Duodenal mucosa (tissue), 2 donors: ENCODE results near the gene UTS2.

Experiments
- H3K27ac ChIP-seq: one replicate; pipeline ENCODE4 v1.7.0; 2013; ENCODE audit warnings: low read depth, low read length
- H3K27me3 ChIP-seq, 2 donors: one replicate each; pipeline ENCODE4 v1.7.0; 2013; ENCODE audit warnings: low read length in 2 of 2, control low read depth in 1 of 2; ENCODE audit not compliant: insufficient read depth in 2 of 2, control insufficient read depth in 1 of 2
- H3K36me3 ChIP-seq, 2 donors: one replicate each; pipeline ENCODE4 v1.7.0; 2013; ENCODE audit warnings: low read length in 2 of 2, control low read depth in 1 of 2; ENCODE audit not compliant: insufficient read depth in 2 of 2, control insufficient read depth in 1 of 2
- H3K4me1 ChIP-seq, 2 donors: one replicate each; pipeline ENCODE4 v1.7.0; 2013; ENCODE audit warnings: low read length in 2 of 2, control low read depth in 1 of 2; ENCODE audit not compliant: insufficient read depth in 2 of 2, control insufficient read depth in 1 of 2
- H3K4me3 ChIP-seq, 2 donors: one replicate each; pipeline ENCODE4 v1.7.0; 2013; ENCODE audit warnings: low read length in 2 of 2, low read depth in 1 of 2
- H3K9ac ChIP-seq, 2 donors: one replicate each; pipeline ENCODE4 v1.7.0; 2013; ENCODE audit warnings: low read length in 2 of 2, low read depth in 1 of 2
- H3K9me3 ChIP-seq, 2 donors: one replicate each; pipeline ENCODE4 v1.7.0; 2013; ENCODE audit warnings: low read length in 2 of 2, control low read depth in 1 of 2; ENCODE audit not compliant: control insufficient read depth in 1 of 2

The UTS2 gene

DNA sequence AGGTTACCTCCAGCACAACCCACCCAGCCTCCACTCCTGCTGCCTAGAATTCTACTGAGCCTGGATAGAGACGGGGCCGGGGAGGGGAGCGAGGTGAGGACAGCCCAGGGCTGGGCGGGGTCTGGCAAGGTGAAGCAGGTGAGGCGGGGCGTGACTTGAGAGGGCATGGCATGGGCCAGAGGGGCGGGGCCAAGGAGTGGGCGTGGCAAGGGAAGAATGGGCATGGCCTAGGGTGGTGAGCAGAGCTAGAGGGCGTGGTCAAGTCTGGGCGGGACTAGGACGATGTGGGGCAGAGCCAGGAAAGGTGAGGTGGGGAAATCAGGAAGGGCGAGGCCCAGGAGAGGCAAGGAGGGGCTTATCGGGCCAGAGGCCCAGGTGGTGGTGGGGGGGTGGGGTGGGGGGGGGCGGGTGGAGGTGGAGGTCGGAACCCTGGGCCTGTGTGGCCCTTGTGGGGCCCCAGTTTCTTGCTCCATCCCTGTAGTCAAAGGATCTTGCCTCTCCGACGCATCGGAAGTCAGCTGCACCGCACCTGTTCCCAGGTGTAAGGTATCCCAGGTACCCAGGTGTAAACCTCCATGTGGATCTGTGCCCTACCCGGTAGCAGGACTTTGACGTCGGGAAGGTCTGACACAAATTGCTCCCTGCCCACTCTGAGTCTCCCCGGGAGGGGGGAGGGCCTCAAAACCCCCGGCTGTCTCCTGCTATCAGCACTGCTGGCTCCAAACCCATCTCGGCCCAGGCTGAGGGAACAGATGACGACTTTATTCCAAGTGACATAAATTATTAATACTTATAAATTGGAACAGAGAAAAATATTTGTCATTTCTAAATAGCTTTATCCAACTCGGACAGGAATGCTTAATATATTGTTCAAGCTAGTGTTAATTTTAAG is 32.9 kb upstream of the UTS2 start:
- Histone ChIP-seq H3K9me3 (no peaks in the 10 kb centered on the region), H3K4me3 (peak overlapping the region; percentile 51 to 54), H3K4me1 (no peaks in the 10 kb centered on the region), H3K27me3 (no peaks in the 10 kb centered on the region), H3K27ac (no peak overlapping the region), H3K9ac (peak overlapping the region in 1 of 2 donors; percentile 35), H3K36me3 (no peaks in the 10 kb centered on the region)

DNA sequence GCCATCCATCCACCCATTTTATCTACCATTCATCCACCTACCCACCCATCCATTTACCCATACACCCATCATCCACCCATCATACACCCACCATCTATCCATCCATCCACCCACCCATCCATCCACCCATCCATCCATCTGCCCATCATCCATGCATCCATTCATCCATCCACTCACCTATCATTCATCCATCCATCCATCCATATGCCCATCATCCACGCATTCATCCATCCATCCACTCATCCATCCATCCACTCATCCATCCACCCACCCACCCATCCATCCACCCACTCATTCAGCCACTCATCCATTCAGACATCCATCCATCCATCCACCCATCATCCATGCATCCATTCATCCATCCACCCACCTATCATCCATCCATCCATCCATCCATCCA is 31.9 kb upstream of the UTS2 start:
- H3K9ac ChIP-seq, result no peak overlapping the region
- no peak overlapping the region for H3K4me3 ChIP-seq
- no peaks in the 10 kb centered on the region for H3K4me1 ChIP-seq
- H3K27ac ChIP-seq, result no peak overlapping the region
- no peaks in the 10 kb centered on the region for H3K36me3 ChIP-seq
- no peaks in the 10 kb centered on the region for H3K9me3 ChIP-seq
- no peaks in the 10 kb centered on the region for H3K27me3 ChIP-seq

DNA sequence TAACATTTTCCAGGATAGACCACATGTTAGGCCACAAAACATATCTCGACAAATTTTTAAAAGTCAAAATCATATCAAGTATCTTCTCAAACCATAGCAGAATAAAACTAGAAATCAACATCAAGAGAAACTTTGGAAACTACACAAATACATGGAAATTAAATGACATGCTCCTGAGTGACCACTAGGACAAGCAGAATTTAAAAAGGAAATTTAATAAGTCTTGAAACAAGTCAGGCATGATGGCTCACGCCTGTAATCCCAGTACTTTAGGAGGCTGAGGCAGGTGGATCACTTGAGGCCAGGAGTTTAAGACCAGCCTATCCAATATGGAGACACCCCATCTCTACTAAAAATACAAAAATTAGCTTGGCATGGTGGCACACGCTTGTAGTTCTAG is 26.4 kb upstream of the UTS2 start:
- Histone ChIP-seq H3K27ac (no peak overlapping the region), H3K9ac (no peak overlapping the region), H3K27me3 (peaks cover 0 to 5% of the 10 kb centered on the region in 2 donors), H3K4me1 (no peaks in the 10 kb centered on the region), H3K9me3 (peaks cover 4 to 6% of the 10 kb centered on the region in 2 donors), H3K4me3 (no peak overlapping the region), H3K36me3 (no peaks in the 10 kb centered on the region)

DNA sequence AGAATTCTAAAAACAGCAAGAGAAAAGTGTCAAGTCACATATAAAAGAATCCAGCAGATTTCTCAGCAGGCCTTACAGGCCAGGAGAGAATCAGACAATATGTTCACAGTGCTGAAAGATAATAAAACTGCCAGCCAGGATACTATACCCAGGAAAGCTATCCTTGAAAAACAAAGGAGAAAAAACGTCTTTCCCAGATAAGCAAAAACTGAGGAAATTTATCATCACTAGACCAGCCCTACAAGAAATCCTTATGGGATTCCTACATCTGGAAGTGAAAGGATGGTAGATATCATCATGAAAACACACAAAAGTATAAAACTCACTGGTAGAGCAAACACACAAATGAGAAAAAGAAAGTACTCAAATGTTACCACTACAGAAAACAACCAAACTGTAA is 25.2 kb upstream of the UTS2 start:
- no peaks in the 10 kb centered on the region for H3K36me3 ChIP-seq

DNA sequence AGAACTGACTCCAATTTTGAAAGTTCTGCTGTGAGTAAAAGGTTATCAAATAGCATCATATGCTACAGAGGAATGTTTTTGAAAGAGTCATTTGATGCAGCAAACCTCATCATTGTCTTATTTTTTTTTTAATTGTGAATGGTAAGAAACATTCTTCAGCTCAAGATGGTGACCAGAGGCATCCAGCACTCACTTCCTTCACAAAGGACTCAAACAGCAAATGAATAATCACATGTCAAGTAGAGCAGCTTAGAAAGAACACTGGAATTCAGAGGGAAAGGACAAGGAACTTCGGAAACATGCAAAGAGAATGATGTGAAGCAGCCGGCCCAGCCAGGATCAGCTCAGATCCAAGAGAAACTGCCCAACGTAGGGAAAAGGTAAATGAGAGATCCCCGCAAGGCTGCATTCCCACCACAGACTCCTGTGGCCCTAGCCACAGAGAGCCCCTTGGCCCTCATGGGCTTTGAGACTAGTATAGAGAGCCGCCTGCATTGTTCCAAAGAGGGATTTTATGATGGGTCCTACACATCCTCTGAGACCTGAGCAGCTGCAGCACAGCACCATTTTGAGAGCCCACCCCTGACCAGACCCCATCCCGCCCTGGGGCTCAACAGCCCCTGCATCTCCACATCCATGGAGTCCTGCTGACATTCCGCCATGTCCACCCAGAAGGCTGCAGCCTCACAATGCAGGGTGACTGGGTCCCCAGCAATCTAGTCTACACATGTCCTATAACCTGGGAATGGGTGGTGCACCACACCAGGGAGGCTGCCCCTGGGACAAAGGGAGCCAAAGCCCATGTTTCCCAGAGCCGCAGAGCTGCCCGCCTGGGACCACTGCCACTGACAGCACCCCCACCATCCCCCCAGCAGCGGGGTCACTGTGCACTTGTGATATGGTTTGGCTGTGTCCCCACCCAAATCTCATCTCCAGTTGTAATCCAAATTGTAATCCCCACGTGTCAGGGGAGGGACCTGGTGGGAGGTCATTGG is 21.2 kb upstream of the UTS2 start:
- Histone ChIP-seq H3K27ac (no peak overlapping the region), H3K4me1 (no peaks in the 10 kb centered on the region), H3K27me3 (peaks cover 0 to 5% of the 10 kb centered on the region in 2 donors), H3K36me3 (no peaks in the 10 kb centered on the region), H3K4me3 (no peak overlapping the region), H3K9me3 (peaks cover 4 to 6% of the 10 kb centered on the region in 2 donors), H3K9ac (no peak overlapping the region)

More for the DNA sequence above, 25.2 kb upstream of the UTS2 start:
- Histone ChIP-seq H3K4me1 (no peaks in the 10 kb centered on the region), H3K27me3 (peaks cover 0 to 5% of the 10 kb centered on the region in 2 donors), H3K27ac (no peak overlapping the region), H3K9me3 (peaks cover 4 to 6% of the 10 kb centered on the region in 2 donors), H3K9ac (no peak overlapping the region), H3K4me3 (no peak overlapping the region)

DNA sequence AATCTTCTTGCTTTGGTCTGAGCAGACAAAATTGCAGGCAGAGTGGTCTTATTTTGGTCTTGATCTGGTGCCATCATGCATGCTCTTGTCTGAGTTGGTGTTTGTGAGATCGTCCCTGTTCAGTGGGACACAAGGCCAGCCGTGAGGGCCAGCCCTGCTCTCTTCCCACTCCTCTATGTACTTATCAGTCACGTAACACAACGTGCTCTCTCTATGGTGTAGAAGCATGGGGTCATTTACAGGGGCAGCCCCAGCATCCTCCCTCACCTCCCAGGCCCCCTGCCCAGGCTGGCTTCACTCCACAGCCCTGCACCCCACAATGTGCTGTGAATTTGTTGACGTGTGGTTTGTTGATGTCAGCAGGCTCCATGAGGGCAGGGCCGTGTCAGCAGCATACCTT is 18.3 kb upstream of the UTS2 start:
- Histone ChIP-seq H3K27me3 (peaks cover 0 to 4% of the 10 kb centered on the region in 2 donors), H3K27ac (no peak overlapping the region), H3K9me3 (no peaks in the 10 kb centered on the region), H3K4me3 (no peak overlapping the region), H3K36me3 (no peaks in the 10 kb centered on the region), H3K9ac (no peak overlapping the region), H3K4me1 (no peaks in the 10 kb centered on the region)

DNA sequence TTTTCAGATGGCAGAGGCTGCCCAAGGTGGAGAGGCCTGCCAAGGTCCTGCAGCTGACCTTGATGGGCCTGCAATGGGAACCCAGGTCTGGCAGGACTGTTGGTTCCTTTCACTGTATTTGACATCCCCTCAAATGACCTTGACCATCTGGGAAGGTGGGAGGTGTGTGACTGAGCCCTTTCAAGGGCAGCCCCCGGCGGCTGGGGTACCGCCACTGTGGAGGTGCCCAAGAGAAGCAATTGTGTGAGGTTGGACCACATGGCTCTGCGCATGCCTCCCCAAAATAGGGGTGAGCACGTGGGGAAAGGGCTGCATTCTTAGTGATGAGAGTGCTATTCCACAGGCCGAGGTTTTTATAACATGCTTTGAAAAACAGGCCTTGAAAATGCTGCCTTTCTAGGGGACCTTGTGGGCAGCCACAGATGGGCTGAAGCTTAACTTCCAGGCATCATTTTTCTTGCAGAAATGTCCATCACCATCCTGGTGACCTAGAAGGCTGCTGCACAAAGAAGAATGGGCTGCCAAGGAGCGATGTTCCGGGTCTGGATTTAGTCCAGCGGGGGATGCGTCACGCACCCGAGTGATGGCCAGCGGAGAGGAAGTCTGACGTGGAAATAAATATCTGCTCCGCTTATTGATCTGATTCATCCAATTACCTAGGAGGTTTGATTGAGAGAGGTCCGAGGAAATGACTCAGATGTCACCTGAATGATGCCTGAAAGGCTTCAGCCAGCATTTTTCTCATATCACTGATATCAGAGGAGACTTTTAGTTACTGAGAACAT is 16.5 kb upstream of the UTS2 start:
- H3K27ac ChIP-seq, result no peak overlapping the region
- no peaks in the 10 kb centered on the region for H3K27me3 ChIP-seq
- H3K4me1 ChIP-seq, result no peaks in the 10 kb centered on the region
- no peak overlapping the region for H3K9ac ChIP-seq
- H3K9me3 ChIP-seq, result no peaks in the 10 kb centered on the region
- no peak overlapping the region for H3K4me3 ChIP-seq
- H3K36me3 ChIP-seq, result no peaks in the 10 kb centered on the region

DNA sequence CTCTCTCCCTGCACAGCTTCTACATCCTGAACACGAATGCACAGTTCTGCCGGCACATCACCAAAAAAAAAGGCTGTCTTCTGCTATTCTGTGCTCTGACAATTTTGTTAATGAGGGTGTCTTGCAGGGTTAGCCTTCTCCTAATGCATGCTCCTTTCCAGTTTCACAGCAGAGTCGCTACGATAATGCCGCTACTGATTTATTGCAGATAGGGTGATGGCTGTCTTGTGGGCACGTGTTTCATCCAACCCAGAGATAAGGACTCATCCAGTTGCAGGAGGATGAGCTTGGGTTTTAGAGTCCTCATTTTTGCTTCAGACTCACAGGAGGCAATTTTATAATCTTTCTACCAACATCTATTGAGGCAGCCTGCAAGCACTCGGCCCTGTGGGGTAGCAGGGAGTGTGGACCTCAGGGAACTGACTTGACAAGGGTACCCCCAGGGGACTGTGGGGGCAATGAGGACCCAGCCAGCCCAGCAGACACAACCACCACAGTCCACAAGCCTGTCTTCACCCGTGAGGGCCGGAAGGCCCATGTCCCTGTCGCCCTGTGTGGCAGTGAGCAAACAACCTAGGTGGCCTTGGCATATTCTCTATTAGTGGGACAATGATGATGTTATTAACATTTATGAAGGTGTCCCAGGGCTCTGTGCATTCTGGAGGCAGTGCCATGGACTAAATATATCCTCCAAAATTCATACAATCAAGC is 15.4 kb upstream of the UTS2 start:
- Histone ChIP-seq H3K9me3 (no peaks in the 10 kb centered on the region), H3K9ac (no peak overlapping the region), H3K4me3 (no peak overlapping the region), H3K36me3 (no peaks in the 10 kb centered on the region), H3K4me1 (no peaks in the 10 kb centered on the region), H3K27ac (no peak overlapping the region), H3K27me3 (no peaks in the 10 kb centered on the region)

DNA sequence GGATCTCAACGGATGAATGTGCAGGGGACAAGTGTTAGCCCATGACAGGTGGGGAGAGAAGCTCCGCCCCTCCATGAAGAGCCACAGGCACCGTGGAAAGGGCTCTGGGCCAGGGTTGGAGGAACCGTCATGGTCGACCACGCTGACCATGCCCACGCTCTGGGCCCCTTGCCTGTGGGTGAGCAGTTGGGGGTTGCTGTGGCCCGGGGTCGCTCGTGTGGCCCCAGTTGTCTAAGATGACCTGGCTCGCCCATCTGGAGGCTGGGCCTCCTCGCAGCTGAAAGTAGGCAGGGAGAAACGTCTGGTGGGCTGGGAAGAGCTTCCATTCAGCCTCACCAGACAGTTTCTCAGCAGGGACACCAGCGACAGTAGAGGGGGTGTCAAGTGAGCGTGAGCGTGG is 13.1 kb upstream of the UTS2 start:
- H3K4me1 ChIP-seq, result no peaks in the 10 kb centered on the region
- no peak overlapping the region for H3K4me3 ChIP-seq
- no peak overlapping the region for H3K9ac ChIP-seq
- H3K36me3 ChIP-seq, result no peaks in the 10 kb centered on the region
- H3K9me3 ChIP-seq, result no peaks in the 10 kb centered on the region
- H3K27me3 ChIP-seq, result no peaks in the 10 kb centered on the region
- H3K27ac ChIP-seq, result no peak overlapping the region
